Activated CD8-positive, alpha-beta T cell treated with anti-CD3 and anti-CD28 coated beads for 36 hours (primary cell): ENCODE results near the gene KLRG1. TPM values are rescaled to one million over a fixed set of nuclear protein-coding genes. Genes with fewer than 3 reads are reported as not detected.

Experiments used
- ATAC-seq: fragments of 200-7000 bp; cut with Tn5 transposase; one replicate; pipeline ENCODE4 v1.10.0; 2021; ENCODE audit warnings: mild to moderate bottlenecking, moderate library complexity
- CTCF ChIA-PET: fragments of 350-600 bp; sonication (Branson Sonifier 250); formaldehyde crosslinking; loops from one replicate; lab custom pipeline; 2021; ENCODE audit warnings: antibody characterized with exemption; lab: Charles Lee
- POLR2A ChIA-PET: fragments of 350-600 bp; sonication (Branson Sonifier 250); formaldehyde crosslinking; loops from one replicate; lab custom pipeline; 2021; ENCODE audit warnings: antibody characterized with exemption; lab: Charles Lee
- DNase-seq: peaks from one replicate; pipeline ENCODE4 v3.0.0-alpha.2; 2020
- H3K27ac Mint-ChIP-seq: one replicate; pipeline ENCODE4 v1.8.0; 2021; ENCODE audit warnings: mild to moderate bottlenecking, mixed read lengths
- H3K27me3 Mint-ChIP-seq: one replicate; pipeline ENCODE4 v1.8.0; 2021; ENCODE audit warnings: mixed read lengths
- H3K36me3 Mint-ChIP-seq: one replicate; pipeline ENCODE4 v1.8.0; 2021; ENCODE audit warnings: low read depth, mixed read lengths
- H3K4me1 Mint-ChIP-seq: one replicate; pipeline ENCODE4 v1.8.0; 2021; ENCODE audit warnings: low read depth, mixed read lengths
- H3K4me3 Mint-ChIP-seq: one replicate; pipeline ENCODE4 v1.8.0; 2021; ENCODE audit warnings: mild to moderate bottlenecking, moderate library complexity, mixed read lengths
- H3K9me3 Mint-ChIP-seq: one replicate; pipeline ENCODE4 v1.8.0; 2021; ENCODE audit warnings: mixed read lengths
- intact Hi-C: fragments of 100-400 bp; cut with micrococcal nuclease; formaldehyde crosslinking; loops from one replicate; pipeline ENCODE4 v1.10.0; 2022
- total RNA-seq, 2 experiments: library from RNA; stranded (reverse); gene quantifications; one replicate each; pipeline ENCODE4 v1.2.3, GENCODE V29; 2021
- TF ChIP-seq, protein P1 (sequence below): fragments of 200-600 bp; IDR thresholded peaks from one replicate; pipeline ENCODE4 v1.8.0; 2022; ENCODE audit warnings: antibody characterized with exemption, mild to moderate bottlenecking

Gene KLRG1
- total RNA-seq, 2 experiments from 2014 or later: 6.6 to 10.1 TPM

DNA sequence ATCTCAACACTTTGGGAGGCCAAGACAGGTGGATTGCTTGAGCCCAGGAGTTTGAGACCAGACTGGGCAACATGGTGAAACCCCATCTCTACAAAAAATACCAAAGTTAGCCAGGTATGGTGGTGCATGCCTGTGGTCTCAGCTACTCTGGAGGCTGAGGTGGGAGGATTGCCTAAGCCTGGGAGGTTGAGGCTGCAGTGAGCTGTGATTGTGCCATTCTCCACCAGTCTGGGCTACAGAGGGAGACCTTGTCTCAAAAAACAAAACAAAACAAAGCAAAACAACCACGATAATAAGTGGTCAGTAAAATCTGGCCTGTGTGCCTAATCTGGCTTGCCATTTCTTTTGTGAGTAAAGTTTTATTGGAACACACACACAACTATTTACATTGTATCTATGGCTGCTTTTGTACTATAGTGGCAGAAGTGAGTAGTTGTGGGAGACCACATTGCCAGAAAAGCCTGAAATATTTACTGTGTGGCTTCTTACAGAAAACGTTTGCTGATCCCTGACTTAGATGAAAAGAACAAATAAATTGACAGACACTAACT, 19.4 kb upstream of the KLRG1 start:
- Mint-ChIP-seq H3K9me3 (peaks cover 24% of the 10 kb centered on the region), H3K36me3 (peaks cover 8% of the 10 kb centered on the region), H3K27ac (no peak overlapping the region), H3K27me3 (no peaks in the 10 kb centered on the region), H3K4me1 (peaks cover 8% of the 10 kb centered on the region), H3K4me3 (no peak overlapping the region)
- CTCF ChIA-PET: interaction anchor here (1.2 kb wide), 1 partner anchor 69 kb away, joined by 3 read pairs; no protein-coding TSS in a partner anchor
- DNase-seq: no peak
- POLR2A ChIA-PET: no interaction called here
- intact Hi-C loops: no loop called here
- TF ChIP-seq, protein P1, sequence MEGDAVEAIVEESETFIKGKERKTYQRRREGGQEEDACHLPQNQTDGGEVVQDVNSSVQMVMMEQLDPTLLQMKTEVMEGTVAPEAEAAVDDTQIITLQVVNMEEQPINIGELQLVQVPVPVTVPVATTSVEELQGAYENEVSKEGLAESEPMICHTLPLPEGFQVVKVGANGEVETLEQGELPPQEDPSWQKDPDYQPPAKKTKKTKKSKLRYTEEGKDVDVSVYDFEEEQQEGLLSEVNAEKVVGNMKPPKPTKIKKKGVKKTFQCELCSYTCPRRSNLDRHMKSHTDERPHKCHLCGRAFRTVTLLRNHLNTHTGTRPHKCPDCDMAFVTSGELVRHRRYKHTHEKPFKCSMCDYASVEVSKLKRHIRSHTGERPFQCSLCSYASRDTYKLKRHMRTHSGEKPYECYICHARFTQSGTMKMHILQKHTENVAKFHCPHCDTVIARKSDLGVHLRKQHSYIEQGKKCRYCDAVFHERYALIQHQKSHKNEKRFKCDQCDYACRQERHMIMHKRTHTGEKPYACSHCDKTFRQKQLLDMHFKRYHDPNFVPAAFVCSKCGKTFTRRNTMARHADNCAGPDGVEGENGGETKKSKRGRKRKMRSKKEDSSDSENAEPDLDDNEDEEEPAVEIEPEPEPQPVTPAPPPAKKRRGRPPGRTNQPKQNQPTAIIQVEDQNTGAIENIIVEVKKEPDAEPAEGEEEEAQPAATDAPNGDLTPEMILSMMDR: no peak
- ATAC-seq: no peak

DNA sequence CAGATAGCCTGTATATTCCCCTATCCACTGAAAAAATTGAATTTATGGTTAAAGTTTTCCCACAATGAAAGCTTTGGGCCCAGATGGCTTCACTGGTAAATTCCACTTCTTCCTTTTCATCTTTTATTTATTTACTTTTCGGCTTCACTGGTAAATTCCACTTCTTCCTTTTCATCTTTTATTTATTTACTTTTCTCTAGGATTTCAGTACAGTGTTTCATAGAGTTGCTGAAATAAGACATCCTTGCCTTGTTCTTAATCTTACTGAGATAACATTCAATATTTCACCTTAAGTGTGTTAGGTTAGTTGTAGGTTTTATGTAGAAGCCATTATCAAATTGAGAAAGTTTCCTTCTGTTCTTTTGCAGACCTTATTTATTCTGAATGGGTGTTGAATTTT, 18.9 kb upstream of the KLRG1 start:
- ChIA-PET CTCF (interaction anchor here (1.2 kb wide), 1 partner anchor 68 kb away, joined by 3 read pairs; no protein-coding TSS in a partner anchor), POLR2A (no interaction called here)
- Mint-ChIP-seq H3K27ac (no peak overlapping the region), H3K4me3 (no peak overlapping the region), H3K27me3 (no peaks in the 10 kb centered on the region), H3K36me3 (peaks cover 8% of the 10 kb centered on the region), H3K9me3 (peaks cover 26% of the 10 kb centered on the region), H3K4me1 (peaks cover 8% of the 10 kb centered on the region)
- no peak for DNase-seq
- no peak for ATAC-seq
- TF ChIP-seq, protein P1: no peak
- intact Hi-C loops: no loop called here

DNA sequence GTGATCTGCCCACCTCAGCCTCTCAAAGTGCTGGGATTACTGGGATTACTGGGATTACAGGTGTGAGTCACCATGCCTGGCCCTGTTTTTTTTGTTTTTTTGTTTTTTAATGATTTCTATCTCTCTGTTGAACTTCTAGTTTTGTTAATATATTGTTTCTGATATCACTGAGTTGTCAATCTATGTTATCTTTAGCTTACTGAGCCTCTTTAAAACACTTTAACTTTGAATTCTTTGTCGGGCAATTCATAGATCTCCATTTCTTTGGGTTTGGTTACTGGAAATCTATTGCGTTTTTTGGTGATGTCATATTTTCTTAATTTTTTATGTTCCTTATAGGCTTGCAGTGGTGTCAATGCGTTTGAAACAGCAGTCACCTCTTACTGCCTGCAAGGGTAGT, 9.2 kb upstream of the KLRG1 start:
- CTCF ChIA-PET: no interaction called here
- intact Hi-C loops: no loop called here
- Mint-ChIP-seq H3K36me3 (peaks cover 12% of the 10 kb centered on the region), H3K4me3 (no peak overlapping the region), H3K4me1 (peaks cover 4% of the 10 kb centered on the region), H3K9me3 (peaks cover 18% of the 10 kb centered on the region), H3K27me3 (no peaks in the 10 kb centered on the region), H3K27ac (no peak overlapping the region)
- TF ChIP-seq, protein P1: no peak
- no peak for ATAC-seq
- POLR2A ChIA-PET: no interaction called here
- no peak for DNase-seq

DNA sequence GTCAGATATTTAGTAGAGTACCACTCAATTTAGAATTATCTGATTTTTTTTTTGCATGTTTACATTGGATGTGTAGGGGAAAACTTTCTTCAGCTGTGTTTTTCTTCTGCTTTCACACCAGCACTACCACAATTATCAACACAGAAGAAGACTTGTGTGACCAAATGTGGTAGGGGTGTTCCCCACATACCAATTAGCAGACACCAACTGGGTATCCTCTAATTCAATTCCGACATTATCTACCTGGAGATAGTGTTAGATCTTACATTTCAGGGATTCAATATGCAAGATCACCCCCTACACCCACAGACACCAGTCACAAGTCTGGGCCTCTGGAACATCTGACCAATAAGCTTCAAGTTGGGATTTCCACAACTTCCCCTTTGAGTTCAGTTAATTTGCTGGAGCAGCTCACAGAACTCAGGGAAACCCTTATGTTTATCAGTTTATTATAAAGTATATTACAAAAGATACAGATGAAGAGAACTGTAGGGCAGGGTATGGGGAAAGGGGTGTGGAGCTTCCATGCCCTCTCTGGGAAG, 4.1 kb upstream of the KLRG1 start:
- no peak overlapping the region for H3K4me3 Mint-ChIP-seq
- H3K4me1 Mint-ChIP-seq: peaks cover 48% of the 10 kb centered on the region

DNA sequence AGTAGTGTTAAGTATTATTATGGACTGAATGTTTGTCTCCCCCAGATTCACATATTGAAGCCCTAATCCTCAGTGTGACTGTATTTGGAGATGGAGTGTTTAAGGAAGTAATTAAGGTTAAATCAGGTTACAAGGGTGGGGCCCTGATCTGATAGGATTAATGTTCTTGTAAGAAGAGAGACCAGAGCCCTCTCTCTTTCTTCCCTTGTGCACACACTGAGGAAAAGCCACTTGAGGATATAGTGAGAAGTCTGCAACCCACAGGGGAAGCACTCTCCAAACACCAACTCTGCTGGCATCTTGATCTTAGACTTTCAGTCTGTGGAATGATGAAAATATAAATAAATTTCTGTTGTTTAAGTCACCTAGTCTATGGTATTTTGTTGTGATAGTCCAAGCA, 2.2 kb upstream of the KLRG1 start:
- Mint-ChIP-seq H3K36me3 (peaks cover 9% of the 10 kb centered on the region), H3K4me1 (peaks cover 54% of the 10 kb centered on the region), H3K27ac (peak overlapping the region; percentile 71), H3K9me3 (peaks cover 8% of the 10 kb centered on the region), H3K4me3 (no peak overlapping the region), H3K27me3 (no peaks in the 10 kb centered on the region)
- TF ChIP-seq, protein P1: no peak
- DNase-seq: no peak
- CTCF ChIA-PET: interaction anchor here (1.3 to 1.4 kb wide), 3 partner anchors 9 to 50 kb away, joined by 4 to 6 read pairs (median 4); partner anchors contain the start of gene M6PR
- intact Hi-C loops: no loop called here
- POLR2A ChIA-PET: interaction anchor here (0.6 to 1.3 kb wide), 3 partner anchors 9 to 38 kb away, joined by 3 to 5 read pairs (median 3); partner anchors contain the start of gene M6PR
- ATAC-seq: no peak

More for the DNA sequence above, 4.1 kb upstream of the KLRG1 start:
- TF ChIP-seq, protein P1: no peak
- ChIA-PET CTCF (no interaction called here), POLR2A (interaction anchor here (1.3 kb wide), 1 partner anchor 15 kb away, joined by 3 read pairs; no protein-coding TSS in a partner anchor)
- Mint-ChIP-seq H3K27ac (no peak overlapping the region), H3K36me3 (peaks cover 10% of the 10 kb centered on the region), H3K27me3 (no peaks in the 10 kb centered on the region), H3K9me3 (peaks cover 8% of the 10 kb centered on the region)
- no peak for ATAC-seq
- intact Hi-C loops: no loop called here
- no peak for DNase-seq
